SK-N-SH (cell line): ENCODE measurements around the gene DUSP1. TPM values are rescaled to one million over a fixed set of nuclear protein-coding genes. Genes with fewer than 3 reads are reported as not detected.

Experiments
- CTCF ChIA-PET: fragments of 300-600, 350-600 bp; formaldehyde crosslinking; extraction: SDS; loops from one replicate; lab custom pipeline; 2021; lab: Yijun Ruan, JAX
- POLR2A ChIA-PET: fragments of 350-600 bp; sonication (Branson Sonifier 250); formaldehyde crosslinking; extraction: SDS; loops from one replicate; lab custom pipeline; 2020; ENCODE audit warnings: antibody characterized with exemption, inconsistent platforms; lab: Yijun Ruan, JAX
- DNase-seq: peaks from one replicate; pipeline ENCODE4 v3.0.0; 2012
- H2AFZ ChIP-seq: fragments of 200-600 bp; sonication (generic); 2 replicates; pipeline ENCODE4 v1.8.1; 2016; ENCODE audit warnings: antibody characterized with exemption, mild to moderate bottlenecking, low read depth
- H3F3A ChIP-seq: fragments of 200-600 bp; sonication (generic); replicated peaks from 2 replicates; pipeline ENCODE3; 2016; ENCODE audit warnings: antibody characterized with exemption, mild to moderate bottlenecking; ENCODE audit not compliant: insufficient read depth
- H3K27ac ChIP-seq, 2 experiments: fragments of 200-500 bp in 1 of 2; fragments of 200-600 bp in 1 of 2; sonication (Bioruptor generic) in 1 of 2; sonication (generic), shearing (Covaris generic) in 1 of 2; 2 replicates each; pipeline versions ENCODE4 v1.5.1 to v1.6.1; 2014 to 2016; ENCODE audit warnings: low read depth in 2 of 2, inconsistent platforms in 1 of 2, low read length in 1 of 2, mild to moderate bottlenecking in 1 of 2, mixed read lengths in 1 of 2
- H3K27me3 ChIP-seq: fragments of 200-600 bp; sonication (generic), shearing (Covaris generic); 2 replicates; pipeline ENCODE4 v1.6.1; 2016; ENCODE audit warnings: mixed run types; ENCODE audit not compliant: insufficient read depth
- H3K36me3 ChIP-seq, 2 experiments: fragments of 200-500 bp in 1 of 2; fragments of 200-600 bp in 1 of 2; sonication (Bioruptor generic) in 1 of 2; sonication (generic) in 1 of 2; replicated peaks in 1 of 2; 2 replicates each; pipeline versions ENCODE3 to v1.5.1; 2014 to 2016; ENCODE audit warnings: low read length in 1 of 2, mild to moderate bottlenecking in 1 of 2; ENCODE audit not compliant: insufficient read depth in 2 of 2, control insufficient read depth in 1 of 2
- H3K4me1 ChIP-seq, 2 experiments: fragments of 200-500 bp in 1 of 2; fragments of 200-600 bp in 1 of 2; sonication (Bioruptor generic) in 1 of 2; sonication (generic), shearing (Covaris generic) in 1 of 2; 2 replicates each; pipeline versions ENCODE4 v1.5.1 to v1.6.1; 2014 to 2016; ENCODE audit warnings: low read depth in 1 of 2, low read length in 1 of 2, mixed run types in 1 of 2; ENCODE audit not compliant: insufficient read depth in 2 of 2, control insufficient read depth in 1 of 2
- H3K4me2 ChIP-seq: fragments of 200-600 bp; sonication (generic), shearing (Covaris generic); 2 replicates; pipeline ENCODE4 v1.6.1; 2017; ENCODE audit warnings: mixed run types
- H3K4me3 ChIP-seq, 2 experiments: fragments of 200-500 bp in 1 of 2; fragments of 200-600 bp in 1 of 2; sonication (Bioruptor generic) in 1 of 2; sonication (generic), shearing (Covaris generic) in 1 of 2; 2 replicates each; pipeline versions ENCODE4 v1.5.1 to v1.8.1; 2014 to 2016; ENCODE audit warnings: low read depth in 2 of 2, inconsistent platforms in 1 of 2, low read length in 1 of 2, mild to moderate bottlenecking in 1 of 2, mixed read lengths in 1 of 2, moderate library complexity in 1 of 2
- H3K79me2 ChIP-seq: fragments of 200-600 bp; sonication (generic); 2 replicates; pipeline ENCODE4 v1.8.1; 2017; ENCODE audit warnings: mild to moderate bottlenecking; ENCODE audit not compliant: insufficient read depth
- H3K9ac ChIP-seq: fragments of 200-600 bp; sonication (generic); 2 replicates; pipeline ENCODE4 v1.6.1; 2017; ENCODE audit warnings: mixed run types
- H3K9me2 ChIP-seq: fragments of 200-600 bp; sonication (generic); 2 replicates; pipeline ENCODE4 v1.6.1; 2017; ENCODE audit warnings: mixed run types
- H3K9me3 ChIP-seq: fragments of 200-600 bp; sonication (generic); 2 replicates; pipeline ENCODE4 v1.6.1; 2017; ENCODE audit warnings: mixed run types, mild to moderate bottlenecking, moderate library complexity
- H4K20me1 ChIP-seq: fragments of 200-600 bp; sonication (generic); 2 replicates; pipeline ENCODE4 v1.6.1; 2017; ENCODE audit warnings: mild to moderate bottlenecking, mixed run types; ENCODE audit not compliant: insufficient read depth
- CTCF ChIP-seq: fragments of 200-600 bp; sonication (generic); IDR thresholded peaks from 2 replicates; pipeline ENCODE4 v1.6.1; 2017; ENCODE audit warnings: antibody characterized with exemption, mild to moderate bottlenecking, moderate library complexity
- EZH2phosphoT487 ChIP-seq: fragments of 200-600 bp; sonication (generic); IDR thresholded peaks from 2 replicates; pipeline ENCODE4 v1.6.1; 2017; ENCODE audit warnings: low read depth, mixed run types, mild to moderate bottlenecking, antibody characterized with exemption, moderate library complexity, borderline replicate concordance
- FOXM1 ChIP-seq: IDR thresholded peaks from 2 replicates; pipeline ENCODE4 v1.4.0; 2012; ENCODE audit warnings: low read depth, mild to moderate bottlenecking
- GATA2 ChIP-seq: sonication (generic); formaldehyde crosslinking; IDR thresholded peaks from 2 replicates; pipeline ENCODE4 v1.5.0; 2020; ENCODE audit warnings: mild to moderate bottlenecking, missing genetic modification reagents
- IRF3 ChIP-seq: fragments of 150-350 bp; IDR thresholded peaks from 2 replicates; pipeline ENCODE4 v1.6.1; 2016; ENCODE audit warnings: mild to moderate bottlenecking, low read depth, low read length
- JUND ChIP-seq: IDR thresholded peaks from 2 replicates; pipeline ENCODE4 v1.4.0; 2012
- MXI1 ChIP-seq: IDR thresholded peaks from 2 replicates; pipeline ENCODE4 v1.6.1; 2012; ENCODE audit warnings: mild to moderate bottlenecking, low read depth, low read length, improper control_type of control experiment
- RXRA ChIP-seq: IDR thresholded peaks from 2 replicates; pipeline ENCODE4 v1.4.0; 2012; ENCODE audit warnings: low read depth, mild to moderate bottlenecking, borderline replicate concordance
- WGBS: methylation state at CpG from one replicate; pipeline ENCODE4 v1.1.6; 2017; ENCODE audit warnings: low lambda C conversion rate; 5-methylcytosine and 5-hydroxymethylcytosine counted together
- polyA plus RNA-seq, 3 experiments: library from polyadenylated mRNA; depleted of rRNA; stranded (reverse); fragments of >200 nt; gene quantifications; 2 replicates each; pipeline ENCODE4 v1.2.3, GENCODE V29; 2012

Gene DUSP1
- polyA plus RNA-seq, 1 of the 3 experiments (the other 2 are of a cell fraction): 455 TPM

GRCh38 chr5:172722327-172722815 is 48.6 kb downstream of the DUSP1 start:
- no peak overlapping the region for H3K4me2 ChIP-seq
- H3K9me3 ChIP-seq: no peaks in the 10 kb centered on the region
- no peak overlapping the region for H3K27ac ChIP-seq
- no peak for DNase-seq
- 75% methylated on average over 12 of the region's 12 CpGs for WGBS
- H3K27me3 ChIP-seq: no peaks in the 10 kb centered on the region
- H2AFZ ChIP-seq: no peak overlapping the region
- H3K9ac ChIP-seq: no peak overlapping the region
- H3F3A ChIP-seq: no peaks in the 10 kb centered on the region
- no peaks in the 10 kb centered on the region for H3K79me2 ChIP-seq
- ChIA-PET CTCF (interaction anchor here (1.0 to 2.5 kb wide), 5 partner anchors 9 to 211 kb away, joined by 5 to 12 read pairs (median 6); partner anchors contain the start of gene DUSP1), POLR2A (no interaction called here)
- H3K36me3 ChIP-seq: no peaks in the 10 kb centered on the region
- H3K9me2 ChIP-seq: no peaks in the 10 kb centered on the region
- no peaks in the 10 kb centered on the region for H4K20me1 ChIP-seq
- H3K4me3 ChIP-seq: no peak overlapping the region
- peaks cover 5% of the 10 kb centered on the region in 2 experiments; a peak in 2 of 4 replicates for H3K4me1 ChIP-seq
- TF ChIP-seq JUND (no peak), GATA2 (CRISPR knock-in tag) (peak; percentile 31; the same call in 1 of the 2 replicates)

- TF ChIP-seq CTCF (no peak), IRF3 (no peak), MXI1 (peak; percentile 25; the same call in 1 of the 2 replicates), RXRA (no peak), EZH2phosphoT487 (no peak), FOXM1 (no peak)
- Histone ChIP-seq H4K20me1 (no peaks in the 10 kb centered on the region), H3K9ac (no peak overlapping the region), H3K4me3 (no peak overlapping the region), H3K9me2 (no peaks in the 10 kb centered on the region), H3K27me3 (no peaks in the 10 kb centered on the region), H3K4me2 (no peak overlapping the region), H3K79me2 (no peaks in the 10 kb centered on the region), H3F3A (no peaks in the 10 kb centered on the region), H3K36me3 (no peaks in the 10 kb centered on the region), H3K4me1 (peaks cover 5% of the 10 kb centered on the region in 2 experiments; a peak in 2 of 4 replicates), H3K27ac (no peak overlapping the region), H3K9me3 (no peaks in the 10 kb centered on the region), H2AFZ (no peak overlapping the region)
- POLR2A ChIA-PET: no interaction called here
- 56% methylated on average over 16 of the region's 17 CpGs for WGBS
- CTCF ChIA-PET: interaction anchor here (1.0 to 2.1 kb wide), 4 partner anchors 8 to 211 kb away, joined by 5 to 7 read pairs (median 6); partner anchors contain the start of gene DUSP1
- DNase-seq: no peak
Observed at GRCh38 chr5:172721455-172722326, 49.3 kb downstream of the DUSP1 start.
